Neural crest cell (in vitro differentiated cells): ENCODE results near the gene LRRC8B. TPM values are rescaled to one million over a fixed set of nuclear protein-coding genes. Genes with fewer than 3 reads are reported as not detected.
"Not testable (repeated sequence)": the region's sequence is repeated elsewhere in the genome, so short reads cannot be mapped to it uniquely, and the experiment has no call there.

ENCODE experiments used
- DNase-seq: peaks from one replicate; pipeline ENCODE4 v3.0.0; 2021; ENCODE audit warnings: low read depth, mixed read lengths, low spot score
- H3K27ac Mint-ChIP-seq: one replicate; pipeline ENCODE4 v1.8.0; 2021; ENCODE audit warnings: mild to moderate bottlenecking, mixed read lengths; ENCODE audit not compliant: unreplicated experiment
- H3K27me3 Mint-ChIP-seq: 2 replicates; pipeline ENCODE4 v1.8.0; 2021; ENCODE audit warnings: low read depth, mild to moderate bottlenecking, mixed read lengths
- H3K36me3 Mint-ChIP-seq: 2 replicates; pipeline ENCODE4 v1.8.0; 2021; ENCODE audit warnings: low read depth, mild to moderate bottlenecking, mixed read lengths
- H3K4me1 Mint-ChIP-seq: 2 replicates; pipeline ENCODE4 v1.8.0; 2021; ENCODE audit warnings: mixed read lengths
- H3K4me3 Mint-ChIP-seq: one replicate; pipeline ENCODE4 v1.8.0; 2021; ENCODE audit warnings: mild to moderate bottlenecking, mixed read lengths
- H3K9me3 Mint-ChIP-seq: 2 replicates; pipeline ENCODE4 v1.8.0; 2021; ENCODE audit warnings: mixed read lengths
- total RNA-seq: library from RNA; stranded (reverse); gene quantifications from 2 replicates; pipeline ENCODE4 v1.2.1, GENCODE V29; 2021
- TF ChIP-seq, protein P1 (sequence below): fragments of 200-600 bp; sonication (generic); conservative IDR thresholded peaks from 2 replicates; pipeline ENCODE4 v1.5.0; 2021; ENCODE audit warnings: antibody characterized with exemption, mild to moderate bottlenecking

Gene LRRC8B
- total RNA-seq, 1 donor from 2014 or later = 21.7 TPM

DNA sequence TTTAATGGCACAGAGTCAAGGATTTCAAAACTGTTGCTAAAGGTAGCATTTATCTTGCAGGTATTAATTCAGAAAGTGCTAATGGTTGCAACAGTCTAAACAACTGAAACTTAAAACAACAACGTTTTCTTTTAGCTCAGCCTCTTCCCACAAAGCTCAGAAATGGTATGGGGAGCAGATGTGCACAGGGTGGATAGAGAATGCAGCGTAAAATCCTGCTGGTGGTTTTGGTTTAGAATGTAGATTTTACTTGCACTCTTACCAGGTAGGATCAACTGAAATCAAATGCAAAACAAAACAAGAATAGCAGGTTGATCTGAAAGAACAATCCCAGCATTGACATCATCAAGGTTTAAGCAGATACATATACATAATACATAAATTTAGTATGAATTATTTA, 104.5 kb downstream of the LRRC8B start:
- no peaks in the 10 kb centered on the region for H3K36me3 Mint-ChIP-seq
- H3K4me1 Mint-ChIP-seq = peaks cover 24% of the 10 kb centered on the region
- H3K4me3 Mint-ChIP-seq = peak overlapping the region; percentile 70
- H3K9me3 Mint-ChIP-seq = no peaks in the 10 kb centered on the region
- no peak overlapping the region for H3K27ac Mint-ChIP-seq
- TF ChIP-seq, protein P1, sequence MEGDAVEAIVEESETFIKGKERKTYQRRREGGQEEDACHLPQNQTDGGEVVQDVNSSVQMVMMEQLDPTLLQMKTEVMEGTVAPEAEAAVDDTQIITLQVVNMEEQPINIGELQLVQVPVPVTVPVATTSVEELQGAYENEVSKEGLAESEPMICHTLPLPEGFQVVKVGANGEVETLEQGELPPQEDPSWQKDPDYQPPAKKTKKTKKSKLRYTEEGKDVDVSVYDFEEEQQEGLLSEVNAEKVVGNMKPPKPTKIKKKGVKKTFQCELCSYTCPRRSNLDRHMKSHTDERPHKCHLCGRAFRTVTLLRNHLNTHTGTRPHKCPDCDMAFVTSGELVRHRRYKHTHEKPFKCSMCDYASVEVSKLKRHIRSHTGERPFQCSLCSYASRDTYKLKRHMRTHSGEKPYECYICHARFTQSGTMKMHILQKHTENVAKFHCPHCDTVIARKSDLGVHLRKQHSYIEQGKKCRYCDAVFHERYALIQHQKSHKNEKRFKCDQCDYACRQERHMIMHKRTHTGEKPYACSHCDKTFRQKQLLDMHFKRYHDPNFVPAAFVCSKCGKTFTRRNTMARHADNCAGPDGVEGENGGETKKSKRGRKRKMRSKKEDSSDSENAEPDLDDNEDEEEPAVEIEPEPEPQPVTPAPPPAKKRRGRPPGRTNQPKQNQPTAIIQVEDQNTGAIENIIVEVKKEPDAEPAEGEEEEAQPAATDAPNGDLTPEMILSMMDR = no peak
- DNase-seq = no peak
- H3K27me3 Mint-ChIP-seq = peaks cover 6% of the 10 kb centered on the region

DNA sequence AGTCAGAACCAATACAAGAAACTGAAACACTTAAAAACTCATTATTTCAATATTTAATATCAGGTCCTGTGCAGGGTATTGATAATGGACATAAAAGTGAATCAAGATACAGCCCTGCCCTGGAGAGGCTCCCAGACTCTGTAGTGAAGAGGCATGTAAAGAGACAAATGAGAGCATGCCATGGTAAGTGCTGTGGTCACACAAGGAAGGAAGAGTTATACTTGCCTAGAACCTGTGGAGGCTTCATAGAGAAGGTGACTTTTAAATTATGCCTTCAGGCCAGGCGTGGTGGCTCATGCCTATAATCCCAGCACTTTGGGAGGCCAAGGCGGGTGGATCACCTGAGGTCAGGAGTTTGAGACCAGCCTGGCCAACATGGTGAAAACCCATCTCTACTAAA, 105.0 kb downstream of the LRRC8B start:
- H3K27me3 Mint-ChIP-seq, H3K27ac Mint-ChIP-seq, DNase-seq, H3K36me3 Mint-ChIP-seq, H3K9me3 Mint-ChIP-seq: not testable (repeated sequence)
- Mint-ChIP-seq H3K4me1 (peaks cover 28% of the 10 kb centered on the region), H3K4me3 (peak overlapping the region; percentile 70)

DNA sequence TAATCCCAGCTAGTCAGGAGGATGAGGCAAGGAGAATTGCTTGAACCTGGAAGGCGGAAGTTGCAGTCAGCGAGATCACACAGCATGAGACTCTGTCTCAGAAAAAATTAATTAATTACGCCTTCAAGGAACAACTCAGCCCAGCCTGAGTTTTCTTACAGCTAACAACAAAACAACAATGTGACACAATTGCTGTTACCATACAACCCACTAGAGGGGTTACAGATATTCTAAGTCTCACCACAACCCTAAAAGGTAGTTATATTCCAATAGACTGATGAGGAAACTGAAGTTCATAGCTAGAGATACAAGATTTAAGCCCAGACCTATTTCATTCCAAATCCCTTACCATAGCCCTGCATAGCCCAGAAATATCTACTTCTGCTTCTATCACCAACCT, 105.4 kb downstream of the LRRC8B start:
- no peak for DNase-seq
- no peak overlapping the region for H3K27ac Mint-ChIP-seq
- H3K36me3 Mint-ChIP-seq = no peaks in the 10 kb centered on the region
- TF ChIP-seq, protein P1 = no peak
- peak overlapping the region; percentile 62 for H3K4me3 Mint-ChIP-seq
- peaks cover 12% of the 10 kb centered on the region for H3K27me3 Mint-ChIP-seq
- H3K9me3 Mint-ChIP-seq = no peaks in the 10 kb centered on the region
- H3K4me1 Mint-ChIP-seq = peaks cover 30% of the 10 kb centered on the region

DNA sequence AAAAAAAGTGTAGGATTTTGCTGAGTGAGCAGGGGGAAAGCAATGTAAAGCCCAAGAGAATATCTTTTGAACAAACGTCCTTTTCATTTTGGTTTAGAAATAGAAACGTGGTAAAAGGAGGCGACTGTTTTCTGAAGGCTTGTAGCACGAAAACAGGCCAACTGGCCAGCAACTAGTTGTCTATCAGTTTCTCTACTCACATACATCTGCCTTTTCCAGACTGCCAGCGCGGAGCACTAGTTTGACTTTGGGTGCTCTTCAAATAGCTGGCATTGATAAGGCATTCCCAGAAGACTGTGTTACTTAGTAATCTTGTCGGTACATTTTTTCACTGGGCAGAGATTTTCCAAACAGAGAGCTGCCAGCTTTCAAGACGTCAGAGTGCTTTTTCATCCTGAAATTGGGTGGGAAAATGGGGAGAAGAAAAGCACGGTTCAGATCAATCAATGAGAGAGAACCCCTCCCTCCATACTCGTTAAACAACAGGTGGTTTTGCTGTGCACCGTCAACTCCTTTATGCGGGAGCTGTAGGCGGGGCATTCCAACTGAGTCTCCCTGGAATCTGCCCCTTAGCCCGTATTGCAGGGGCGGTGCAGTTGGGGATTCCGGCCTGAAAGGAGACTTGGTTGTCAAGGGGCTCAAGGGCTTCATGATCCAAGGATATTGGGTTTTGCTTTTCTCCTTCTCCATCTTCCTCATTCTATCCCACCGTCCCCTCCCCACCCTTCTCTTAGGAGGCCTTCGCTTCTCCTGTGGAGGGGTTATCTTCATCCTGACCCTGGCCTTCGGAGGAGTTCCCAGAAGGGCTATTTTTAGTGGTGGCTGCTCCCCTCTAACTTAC, 107.4 kb downstream of the LRRC8B start:
- Mint-ChIP-seq H3K4me3 (peak overlapping the region; percentile 93), H3K27me3 (peaks cover 20% of the 10 kb centered on the region), H3K9me3 (no peaks in the 10 kb centered on the region), H3K36me3 (no peaks in the 10 kb centered on the region), H3K27ac (peak overlapping the region; percentile 15), H3K4me1 (peaks cover 30% of the 10 kb centered on the region)
- DNase-seq = peak; percentile 8
- TF ChIP-seq, protein P1 = no peak

DNA sequence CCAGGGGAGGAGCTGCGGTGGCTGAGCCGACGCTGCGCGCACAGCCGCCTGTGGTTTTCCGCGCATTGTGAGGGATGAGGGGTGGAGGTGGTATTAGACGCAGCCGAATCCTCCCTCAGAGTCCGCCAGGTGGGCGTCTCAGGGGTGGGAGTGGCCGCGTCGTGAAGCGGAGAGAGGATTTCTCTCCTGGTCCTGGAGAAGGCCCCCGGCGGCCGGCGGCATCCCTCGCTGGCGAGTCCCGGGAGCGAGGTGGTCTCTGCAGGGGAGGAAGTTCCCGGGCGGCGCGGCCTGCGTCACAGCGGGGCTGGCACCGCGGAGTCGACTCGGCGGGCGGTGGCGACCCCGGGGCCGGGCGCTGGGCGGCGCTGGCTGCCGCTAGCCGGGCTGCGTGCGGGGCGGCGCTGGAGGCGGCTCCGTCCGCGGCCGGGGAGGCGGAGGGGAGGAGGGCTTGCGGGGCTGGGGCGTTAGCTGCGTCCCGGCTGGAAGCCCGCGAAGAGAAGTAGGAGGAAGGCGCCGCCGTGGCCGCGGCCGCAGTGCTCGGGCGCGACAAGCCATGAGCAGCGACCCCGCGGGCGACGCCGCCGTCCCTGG, 108.1 kb downstream of the LRRC8B start, which contains the start of gene LRRC8C:
LRRC8C (plus strand) TSS at position 464 of the 591 bp plus-strand sequence. CDS start 53,354 bp downstream, outside the sequence.
- H3K27me3 Mint-ChIP-seq = peaks cover 20% of the 10 kb centered on the region
- no peaks in the 10 kb centered on the region for H3K36me3 Mint-ChIP-seq
- no peaks in the 10 kb centered on the region for H3K9me3 Mint-ChIP-seq
- DNase-seq = peak; percentile 82
- H3K27ac Mint-ChIP-seq = peak within 1 kb of the TSS; percentile 15
- peak within 1 kb of the TSS; percentile 93 for H3K4me3 Mint-ChIP-seq
- TF ChIP-seq, protein P1 = peak; percentile 54
- H3K4me1 Mint-ChIP-seq = peaks cover 25% of the 10 kb centered on the region
